Measurements from ENCODE around the gene TMEM213. TPM values are rescaled to one million over a fixed set of nuclear protein-coding genes. Genes with fewer than 3 reads are reported as not detected.
"Not testable (repeated sequence)": the region's sequence is repeated elsewhere in the genome, so short reads cannot be mapped to it uniquely, and the experiment has no call there.

TMEM213 gene
- total and polyA plus RNA-seq, 2 donors: not detected

- 84% methylated on average over 9 of the region's 9 CpGs for WGBS
- no peak overlapping the region for H3K4me3 ChIP-seq (ENCODE audit: low read depth, low read length)
- DNase-seq (ENCODE audit: extremely low spot score): no peak
- no peaks in the 10 kb centered on the region for H3K36me3 ChIP-seq (ENCODE audit: insufficient read depth)
- no peaks in the 10 kb centered on the region for H3K4me1 ChIP-seq (ENCODE audit: insufficient read depth)
- no peak overlapping the region for H3K27ac ChIP-seq (ENCODE audit: low read depth)
Observed at GRCh38 chr7:138773176-138773575, 24.6 kb upstream of the TMEM213 start.

- H3K4me1 ChIP-seq (ENCODE audit: insufficient read depth): no peaks in the 10 kb centered on the region
- no peaks in the 10 kb centered on the region for H3K36me3 ChIP-seq (ENCODE audit: insufficient read depth)
- WGBS: 41% methylated on average over 12 of the region's 12 CpGs
- no peak overlapping the region for H3K4me3 ChIP-seq (ENCODE audit: low read depth, low read length)
- DNase-seq (ENCODE audit: extremely low spot score): no peak
- no peak overlapping the region for H3K27ac ChIP-seq (ENCODE audit: low read depth)
Observed at GRCh38 chr7:138773817-138774216, 24.0 kb upstream of the TMEM213 start.

DNA sequence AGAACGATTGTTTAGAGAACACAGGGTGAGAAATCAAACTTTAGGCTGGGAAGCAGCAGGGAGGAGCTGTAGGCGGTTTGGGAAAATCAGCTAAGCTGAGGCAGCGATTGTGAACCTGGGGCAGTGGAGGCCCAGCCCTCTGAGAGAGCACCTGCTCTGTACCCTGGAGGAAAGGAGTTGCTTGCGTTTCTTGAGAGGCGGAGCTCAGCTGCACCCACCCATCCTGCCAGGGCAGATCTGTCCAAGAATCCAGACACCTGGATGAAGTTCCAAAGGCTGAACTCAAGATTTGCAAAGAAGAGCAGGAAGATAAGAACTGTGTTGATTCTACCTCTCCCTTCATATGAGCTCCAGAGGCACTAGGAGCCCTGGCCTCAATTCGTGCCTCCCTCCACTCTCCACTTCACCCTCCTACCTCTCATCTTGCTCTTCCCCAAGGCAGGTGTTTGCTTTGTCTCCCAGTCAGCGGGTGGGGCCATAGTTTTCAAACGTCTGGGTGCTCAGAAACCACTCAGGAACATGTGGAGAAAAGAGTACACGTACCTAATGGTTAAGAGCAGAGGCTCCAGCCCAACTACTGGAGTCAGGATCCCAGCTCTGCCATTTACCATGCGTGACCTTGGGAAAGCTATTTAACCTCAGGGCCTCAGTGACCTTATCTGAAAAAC is 21.5 kb upstream of the TMEM213 start:
- H3K36me3 ChIP-seq (ENCODE audit: insufficient read depth): no peaks in the 10 kb centered on the region
- no peak for DNase-seq (ENCODE audit: extremely low spot score)
- H3K27ac ChIP-seq (ENCODE audit: low read depth): no peak overlapping the region
- H3K4me1 ChIP-seq (ENCODE audit: insufficient read depth): no peaks in the 10 kb centered on the region
- H3K4me3 ChIP-seq (ENCODE audit: low read depth, low read length): no peak overlapping the region
- 70% methylated on average over 10 of the region's 10 CpGs for WGBS

- no peak for DNase-seq (ENCODE audit: extremely low spot score)
- H3K27ac ChIP-seq (ENCODE audit: low read depth): no peak overlapping the region
- 78% methylated on average over 2 of the region's 2 CpGs for WGBS
- H3K4me1 ChIP-seq (ENCODE audit: insufficient read depth): no peaks in the 10 kb centered on the region
- H3K4me3 ChIP-seq (ENCODE audit: low read depth, low read length): no peak overlapping the region
- no peaks in the 10 kb centered on the region for H3K36me3 ChIP-seq (ENCODE audit: insufficient read depth)
Observed at GRCh38 chr7:138781004-138781403, 16.8 kb upstream of the TMEM213 start.

DNA sequence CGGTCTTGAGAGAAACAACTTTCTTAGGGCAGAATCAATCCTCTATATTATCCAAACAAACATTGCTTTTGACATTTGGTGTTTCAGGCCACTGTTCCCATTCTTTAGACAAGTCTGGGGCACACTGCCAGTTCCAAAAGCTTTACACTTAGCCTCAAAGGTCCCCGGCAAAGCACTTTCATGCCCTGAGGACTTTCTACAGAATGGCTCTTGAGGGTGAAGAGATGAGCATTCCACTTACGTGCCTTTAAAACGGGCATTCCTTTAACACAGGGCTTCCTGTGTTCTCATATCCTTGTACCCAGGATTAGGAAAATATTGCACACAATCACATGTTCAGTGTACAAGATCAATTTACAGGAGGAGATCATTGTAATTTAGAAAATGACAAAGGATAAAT is 13.1 kb upstream of the TMEM213 start:
- 52% methylated on average over 4 of the region's 4 CpGs for WGBS
- H3K36me3 ChIP-seq (ENCODE audit: insufficient read depth): no peaks in the 10 kb centered on the region
- no peak for DNase-seq (ENCODE audit: extremely low spot score)
- H3K27ac ChIP-seq (ENCODE audit: low read depth): no peak overlapping the region
- no peaks in the 10 kb centered on the region for H3K4me1 ChIP-seq (ENCODE audit: insufficient read depth)
- H3K4me3 ChIP-seq (ENCODE audit: low read depth, low read length): no peak overlapping the region

- no peaks in the 10 kb centered on the region for H3K4me1 ChIP-seq (ENCODE audit: insufficient read depth)
- 58% methylated on average over 10 of the region's 10 CpGs for WGBS
- no peak overlapping the region for H3K27ac ChIP-seq (ENCODE audit: low read depth)
- H3K4me3 ChIP-seq (ENCODE audit: low read depth, low read length): no peak overlapping the region
- no peak for DNase-seq (ENCODE audit: extremely low spot score)
- H3K36me3 ChIP-seq (ENCODE audit: insufficient read depth): no peaks in the 10 kb centered on the region
Observed at GRCh38 chr7:138785587-138786437, 12.0 kb upstream of the TMEM213 start.

DNA sequence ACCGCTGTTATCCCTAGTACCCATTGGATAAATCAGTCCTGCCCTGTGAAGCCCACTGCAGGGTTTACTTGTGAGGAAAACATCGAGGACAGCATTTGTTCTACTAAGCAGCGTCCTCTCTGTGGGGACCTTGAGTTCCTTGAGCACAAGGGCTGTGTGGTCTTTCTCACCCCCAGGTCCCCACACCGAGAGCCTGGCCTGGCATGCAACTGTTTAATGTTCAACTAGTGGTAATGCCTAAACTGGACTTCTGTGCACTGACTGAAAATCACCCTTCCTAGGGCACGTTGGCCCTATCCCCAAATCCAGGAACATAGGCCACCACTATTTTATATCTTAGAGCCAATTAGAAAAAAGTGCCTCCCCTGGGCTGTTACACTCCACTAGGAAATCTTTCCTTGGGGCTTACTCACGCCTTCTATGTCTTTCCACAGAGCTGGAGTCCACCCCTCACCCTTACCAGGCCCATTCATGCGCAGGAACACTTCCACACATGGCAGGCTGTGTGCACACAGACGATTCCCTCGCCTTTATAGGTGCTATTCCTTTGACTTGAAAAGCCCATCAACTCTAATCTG is 1.7 kb upstream of the TMEM213 start:
- no peaks in the 10 kb centered on the region for H3K36me3 ChIP-seq (ENCODE audit: insufficient read depth)
- DNase-seq (ENCODE audit: extremely low spot score): no peak
- WGBS: 79% methylated on average over 9 of the region's 9 CpGs
- no peak overlapping the region for H3K27ac ChIP-seq (ENCODE audit: low read depth)
- H3K4me3 ChIP-seq (ENCODE audit: low read depth, low read length): no peak overlapping the region
- H3K4me1 ChIP-seq (ENCODE audit: insufficient read depth): no peaks in the 10 kb centered on the region

DNA sequence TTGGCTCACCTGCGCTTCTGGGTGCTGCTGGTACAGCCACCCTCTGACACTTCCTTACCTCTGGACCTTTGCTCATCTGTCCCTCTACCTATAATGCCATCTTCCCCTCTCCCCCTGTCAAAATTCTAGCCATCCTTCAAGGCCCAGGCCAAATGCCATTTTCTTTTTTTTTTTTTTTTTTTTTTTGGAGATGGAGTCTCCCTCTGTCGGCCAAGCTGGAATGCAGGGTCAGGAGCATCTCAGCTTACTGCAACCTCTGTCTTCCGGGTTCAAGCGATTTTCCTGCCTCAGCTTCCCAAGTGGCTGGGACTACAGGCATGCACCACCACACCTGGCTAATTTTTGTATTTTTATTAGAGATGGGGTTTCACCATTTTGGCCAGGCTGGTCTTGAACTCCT is 748 bp upstream of the TMEM213 start:
- not testable (repeated sequence) for H3K4me3 ChIP-seq (ENCODE audit: low read depth, low read length); DNase-seq (ENCODE audit: extremely low spot score); H3K27ac ChIP-seq (ENCODE audit: low read depth); H3K4me1 ChIP-seq (ENCODE audit: insufficient read depth); H3K36me3 ChIP-seq (ENCODE audit: insufficient read depth)
- WGBS: 60% methylated on average over 4 of the region's 4 CpGs

DNA sequence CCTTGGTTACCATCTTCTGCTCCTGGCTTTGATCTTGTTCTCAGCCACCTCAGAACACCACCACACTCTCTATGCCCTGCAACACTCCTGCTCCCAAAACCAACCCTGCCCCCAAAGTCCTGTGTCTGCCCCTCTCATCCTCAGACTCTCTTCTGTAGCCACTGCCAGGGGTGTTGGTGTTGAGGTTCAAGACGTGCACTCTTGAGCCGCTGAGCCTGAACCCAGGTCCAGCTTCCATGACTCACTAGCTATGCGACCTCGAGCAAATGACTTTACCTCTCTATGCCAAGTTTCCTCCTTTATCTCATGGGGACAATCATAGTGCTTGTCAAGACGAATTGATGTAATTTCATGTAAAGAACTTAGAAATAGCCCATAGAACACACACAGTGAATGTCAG is 1.0 kb downstream of the TMEM213 start:
- WGBS: 64% methylated on average over 5 of the region's 5 CpGs
- H3K4me3 ChIP-seq (ENCODE audit: low read depth, low read length): no peak overlapping the region
- H3K4me1 ChIP-seq (ENCODE audit: insufficient read depth): no peaks in the 10 kb centered on the region
- H3K36me3 ChIP-seq (ENCODE audit: insufficient read depth): no peaks in the 10 kb centered on the region
- no peak for DNase-seq (ENCODE audit: extremely low spot score)
- no peak overlapping the region for H3K27ac ChIP-seq (ENCODE audit: low read depth)

DNA sequence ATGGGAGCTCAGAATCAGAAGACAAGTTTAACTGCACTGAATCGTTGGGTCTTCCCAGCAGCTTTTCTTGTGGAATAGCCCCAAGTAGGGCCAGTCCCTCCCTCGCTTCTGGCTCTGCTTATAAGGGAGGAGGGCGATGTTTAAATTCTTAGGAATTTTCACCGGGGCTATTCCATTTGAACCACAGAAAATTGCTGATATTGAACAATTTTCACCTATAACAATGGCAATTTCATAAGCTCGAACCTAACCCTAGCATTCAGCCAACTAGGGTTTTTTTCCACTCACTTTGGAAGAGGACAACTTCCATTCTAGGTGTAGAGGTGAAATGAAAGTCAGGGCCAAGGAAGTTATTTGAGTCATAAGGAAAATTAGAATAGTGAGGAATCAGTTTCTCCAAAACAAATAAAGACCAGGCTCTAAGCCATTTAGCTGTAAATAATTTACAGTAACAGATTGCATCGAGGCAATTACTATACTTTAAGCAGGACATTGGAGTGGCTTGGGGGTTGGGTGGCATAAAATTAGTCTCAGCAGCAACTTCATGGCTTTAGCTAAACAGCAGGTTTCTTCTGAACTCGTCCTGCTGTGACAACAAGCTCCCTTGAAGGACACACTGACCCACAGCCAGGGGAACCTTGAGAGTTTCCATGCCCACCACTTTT is 1.7 kb downstream of the TMEM213 start:
- H3K36me3 ChIP-seq (ENCODE audit: insufficient read depth): no peaks in the 10 kb centered on the region
- 62% methylated on average over 7 of the region's 7 CpGs for WGBS
- H3K4me1 ChIP-seq (ENCODE audit: insufficient read depth): no peaks in the 10 kb centered on the region
- no peak overlapping the region for H3K27ac ChIP-seq (ENCODE audit: low read depth)
- no peak overlapping the region for H3K4me3 ChIP-seq (ENCODE audit: low read depth, low read length)
- no peak for DNase-seq (ENCODE audit: extremely low spot score)

DNA sequence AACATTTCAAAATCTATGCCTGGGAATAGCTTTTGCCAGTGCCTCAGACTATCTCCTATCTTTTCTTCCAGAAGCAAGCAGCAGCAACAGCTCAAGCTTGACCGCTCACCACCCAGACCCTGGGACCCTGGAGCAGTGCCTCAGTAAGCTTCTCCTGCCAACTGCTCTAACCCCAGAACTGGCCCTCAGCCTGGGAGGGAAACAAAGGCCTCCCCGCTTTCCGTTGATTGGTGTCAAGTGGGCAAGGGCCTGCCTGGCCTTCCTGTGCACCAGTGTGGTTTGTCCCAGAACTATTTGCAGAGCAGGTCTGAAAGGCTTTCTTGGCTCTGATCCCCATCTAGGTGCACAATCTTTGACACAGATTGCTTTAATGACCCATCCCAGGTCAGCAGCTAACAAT is 3.5 kb downstream of the TMEM213 start:
- H3K4me3 ChIP-seq (ENCODE audit: low read depth, low read length): no peak overlapping the region
- WGBS: 90% methylated on average over 3 of the region's 3 CpGs
- no peaks in the 10 kb centered on the region for H3K36me3 ChIP-seq (ENCODE audit: insufficient read depth)
- no peak overlapping the region for H3K27ac ChIP-seq (ENCODE audit: low read depth)
- DNase-seq (ENCODE audit: extremely low spot score): no peak
- no peaks in the 10 kb centered on the region for H3K4me1 ChIP-seq (ENCODE audit: insufficient read depth)

- no peaks in the 10 kb centered on the region for H3K36me3 ChIP-seq (ENCODE audit: insufficient read depth)
- H3K4me3 ChIP-seq (ENCODE audit: low read depth, low read length): no peak overlapping the region
- no peaks in the 10 kb centered on the region for H3K4me1 ChIP-seq (ENCODE audit: insufficient read depth)
- WGBS: 95% methylated on average over 18 of the region's 18 CpGs
- H3K27ac ChIP-seq (ENCODE audit: low read depth): no peak overlapping the region
- DNase-seq (ENCODE audit: extremely low spot score): no peak
Observed at GRCh38 chr7:138802706-138803105, 4.9 kb downstream of the TMEM213 start.

DNA sequence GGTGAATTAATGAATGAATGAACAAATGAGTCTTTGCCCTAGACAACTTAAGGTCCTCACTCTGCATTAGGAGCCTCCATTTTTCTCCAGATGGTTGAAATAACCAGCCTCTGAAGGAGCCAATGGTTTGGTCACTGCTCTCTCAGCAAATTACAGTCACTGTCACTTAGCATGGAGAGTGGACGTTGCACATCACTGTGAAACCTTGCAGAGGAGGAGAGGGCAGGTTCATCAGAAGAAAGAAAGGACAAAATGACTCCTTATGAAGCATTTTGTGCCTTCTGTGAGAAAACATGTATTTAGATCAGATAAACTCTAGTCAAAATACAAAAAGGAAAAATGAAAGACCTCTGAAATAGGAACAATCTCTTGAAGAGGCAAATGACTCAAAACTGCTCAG is 6.8 kb downstream of the TMEM213 start:
- H3K36me3 ChIP-seq (ENCODE audit: insufficient read depth): no peaks in the 10 kb centered on the region
- DNase-seq (ENCODE audit: extremely low spot score): no peak
- 65% methylated on average over 1 of the region's 1 CpG for WGBS

More for the DNA sequence above, 6.8 kb downstream of the TMEM213 start:
- H3K4me3 ChIP-seq (ENCODE audit: low read depth, low read length): no peak overlapping the region
- H3K4me1 ChIP-seq (ENCODE audit: insufficient read depth): no peaks in the 10 kb centered on the region
- no peak overlapping the region for H3K27ac ChIP-seq (ENCODE audit: low read depth)

Measured in urinary bladder (tissue), 4 donors.